Panc1 (cell line): ENCODE data around the gene KIF26A. TPM values are rescaled to one million over a fixed set of nuclear protein-coding genes. Genes with fewer than 3 reads are reported as not detected.

Experiments
- ATAC-seq: fragments of 200-7000 bp; cut with Tn5 transposase; 2 replicates; pipeline ENCODE4 v1.9.1; 2020; ENCODE audit warnings: mild to moderate bottlenecking, moderate library complexity
- BruUV-seq: library from RNA; stranded (reverse); fragments of 400-500 nt; replicated peaks from 2 replicates; lab custom pipeline; 2021; lab: Mats Ljungman, UMichigan
- CTCF ChIA-PET: fragments of 300-600 bp; sonication (Branson Sonifier 250); formaldehyde crosslinking; loops from one replicate; lab custom pipeline; 2022; ENCODE audit warnings: antibody characterized with exemption; lab: Charles Lee
- POLR2A ChIA-PET: fragments of 300-600 bp; sonication (Branson Sonifier 250); formaldehyde crosslinking; loops from one replicate; lab custom pipeline; 2022; ENCODE audit warnings: antibody characterized with exemption; lab: Charles Lee
- DNase-seq: peaks from one replicate; pipeline ENCODE4 v3.0.0-alpha.2; 2010; ENCODE audit warnings: low read depth, low spot score
- H3K27ac ChIP-seq: 2 replicates; pipeline ENCODE4 v1.5.1; 2011; ENCODE audit warnings: mild to moderate bottlenecking, low read length, inconsistent platforms
- H3K27me3 ChIP-seq: fragments of 200-500 bp; sonication (Bioruptor generic); 2 replicates; pipeline ENCODE4 v1.6.0; 2014; ENCODE audit warnings: low read length, inconsistent platforms; ENCODE audit not compliant: control insufficient read depth, insufficient read depth
- H3K36me3 ChIP-seq: fragments of 200-500 bp; sonication (Bioruptor generic); 2 replicates; pipeline ENCODE4 v1.5.1; 2014; ENCODE audit warnings: inconsistent platforms, mild to moderate bottlenecking, low read length, moderate library complexity; ENCODE audit not compliant: control insufficient read depth, insufficient read depth
- H3K4me1 ChIP-seq: 2 replicates; pipeline ENCODE4 v1.5.1; 2011; ENCODE audit warnings: inconsistent platforms, mild to moderate bottlenecking, low read length, moderate library complexity; ENCODE audit not compliant: control insufficient read depth, insufficient read depth
- H3K4me3 ChIP-seq, 2 experiments: 2 replicates each; pipeline ENCODE4 v1.5.1; 2011 to 2012; ENCODE audit warnings: low read depth in 2 of 2, low read length in 2 of 2, mild to moderate bottlenecking in 2 of 2, inconsistent platforms in 1 of 2, moderate library complexity in 1 of 2
- H3K9me3 ChIP-seq: fragments of 200-500 bp; sonication (Bioruptor generic); 2 replicates; pipeline ENCODE4 v1.5.1; 2014; ENCODE audit warnings: low read depth, mild to moderate bottlenecking, inconsistent platforms, low read length, moderate library complexity; ENCODE audit not compliant: control insufficient read depth, insufficient read depth
- CTCF ChIP-seq: fragments of 450-650 bp; IDR thresholded peaks from 2 replicates; pipeline ENCODE4 v1.5.1; 2017; ENCODE audit warnings: mild to moderate bottlenecking
- POLR2AphosphoS5 ChIP-seq: IDR thresholded peaks from 2 replicates; pipeline ENCODE4 v1.6.1; 2012; ENCODE audit warnings: mild to moderate bottlenecking, low read depth, low read length, moderate library complexity
- REST ChIP-seq, 2 experiments: IDR thresholded peaks; 2 replicates each; pipeline ENCODE4 v1.6.1; 2011 to 2012; ENCODE audit warnings: low read depth in 2 of 2, control low read depth in 1 of 2, low read length in 1 of 2, mild to moderate bottlenecking in 1 of 2, moderate library complexity in 1 of 2; ENCODE audit not compliant: insufficient read depth in 1 of 2
- SIN3A ChIP-seq: IDR thresholded peaks from 2 replicates; pipeline ENCODE4 v1.6.1; 2012; ENCODE audit warnings: low read depth, mild to moderate bottlenecking, low read length, moderate library complexity, borderline replicate concordance; ENCODE audit not compliant: insufficient read depth
- TCF7L2 ChIP-seq: IDR thresholded peaks from 2 replicates; pipeline ENCODE4 v1.6.1; 2011; ENCODE audit warnings: mild to moderate bottlenecking, low read depth, low read length, inconsistent platforms
- in situ Hi-C: cut with HindIII; loops from 2 replicates; pipeline ENCODE4 v1.10.0; 2016; ENCODE audit warnings: low sequenced_read_pairs, low pct_unique_long_range_greater_than_20kb
- intact Hi-C: fragments of 100-400 bp; cut with micrococcal nuclease; formaldehyde crosslinking; loops from one replicate; pipeline ENCODE4 v1.10.0; 2022; ENCODE audit not compliant: unreplicated experiment
- total RNA-seq: library from RNA; stranded (reverse); gene quantifications from one replicate; pipeline ENCODE4 v1.2.1, GENCODE V29; 2021; ENCODE audit not compliant: unreplicated experiment

KIF26A gene
- total RNA-seq, 1 experiment from 2014 or later = 4.4 TPM

- in situ Hi-C loops (no loop called here), intact Hi-C loops (no loop called here)
- no peaks in the 10 kb centered on the region for H3K4me1 ChIP-seq
- CTCF ChIA-PET = no interaction called here
- H3K4me3 ChIP-seq = no peak overlapping the region
- no peak overlapping the region for H3K27ac ChIP-seq
- TF ChIP-seq CTCF = no peak
- no peak for TF ChIP-seq SIN3A
- no peak for TF ChIP-seq TCF7L2
- no peak for TF ChIP-seq REST (IDR thresholded peaks at IDR 0.05; ENCODE audit: insufficient read depth in 1 of 2, low read depth in 2 of 2, low read length in 1 of 2)
- TF ChIP-seq POLR2AphosphoS5 = no peak
- H3K36me3 ChIP-seq = no peaks in the 10 kb centered on the region
- POLR2A ChIA-PET = no interaction called here
- ATAC-seq = no peak
- no peaks in the 10 kb centered on the region for H3K9me3 ChIP-seq
- BruUV-seq = no TSS peak
- DNase-seq = no peak
- H3K27me3 ChIP-seq = no peaks in the 10 kb centered on the region
Measured at GRCh38 chr14:104183796-104184195, 45.4 kb downstream of the KIF26A start.

- Histone ChIP-seq H3K9me3 (no peaks in the 10 kb centered on the region), H3K27ac (no peak overlapping the region), H3K4me1 (no peaks in the 10 kb centered on the region), H3K36me3 (no peaks in the 10 kb centered on the region), H3K27me3 (no peaks in the 10 kb centered on the region), H3K4me3 (no peak overlapping the region)
- intact Hi-C loops = no loop called here
- DNase-seq (no peak), ATAC-seq (peak; percentile 65)
- BruUV-seq = no TSS peak
- ChIA-PET CTCF (no interaction called here), POLR2A (no interaction called here)
- TF ChIP-seq CTCF (no peak), REST (IDR thresholded peaks at IDR 0.05; ENCODE audit: insufficient read depth in 1 of 2, low read depth in 2 of 2, low read length in 1 of 2) (no peak), SIN3A (no peak), TCF7L2 (no peak), POLR2AphosphoS5 (no peak)
- in situ Hi-C loops = no loop called here
Measured at GRCh38 chr14:104184506-104184905, 46.1 kb downstream of the KIF26A start.
